Panc1 (cell line): ENCODE data around the gene ITPA.

ENCODE experiments used
- POLR2AphosphoS5 ChIP-seq: IDR thresholded peaks from 2 replicates; pipeline ENCODE4 v1.6.1; 2012; ENCODE audit warnings: mild to moderate bottlenecking, low read depth, low read length, moderate library complexity
- SIN3A ChIP-seq: IDR thresholded peaks from 2 replicates; pipeline ENCODE4 v1.6.1; 2012; ENCODE audit warnings: low read depth, mild to moderate bottlenecking, low read length, moderate library complexity, borderline replicate concordance; ENCODE audit not compliant: insufficient read depth
- TCF7L2 ChIP-seq: IDR thresholded peaks from 2 replicates; pipeline ENCODE4 v1.6.1; 2011; ENCODE audit warnings: mild to moderate bottlenecking, low read depth, low read length, inconsistent platforms
- TF ChIP-seq, protein P1 (sequence below): fragments of 450-650 bp; IDR thresholded peaks from 2 replicates; pipeline ENCODE4 v1.5.1; 2017; ENCODE audit warnings: mild to moderate bottlenecking
- TF ChIP-seq, protein P2 (sequence below), 2 experiments: IDR thresholded peaks; 2 replicates each; pipeline ENCODE4 v1.6.1; 2011 to 2012; ENCODE audit warnings: low read depth in 2 of 2, control low read depth in 1 of 2, low read length in 1 of 2, mild to moderate bottlenecking in 1 of 2, moderate library complexity in 1 of 2; ENCODE audit not compliant: insufficient read depth in 1 of 2

DNA sequence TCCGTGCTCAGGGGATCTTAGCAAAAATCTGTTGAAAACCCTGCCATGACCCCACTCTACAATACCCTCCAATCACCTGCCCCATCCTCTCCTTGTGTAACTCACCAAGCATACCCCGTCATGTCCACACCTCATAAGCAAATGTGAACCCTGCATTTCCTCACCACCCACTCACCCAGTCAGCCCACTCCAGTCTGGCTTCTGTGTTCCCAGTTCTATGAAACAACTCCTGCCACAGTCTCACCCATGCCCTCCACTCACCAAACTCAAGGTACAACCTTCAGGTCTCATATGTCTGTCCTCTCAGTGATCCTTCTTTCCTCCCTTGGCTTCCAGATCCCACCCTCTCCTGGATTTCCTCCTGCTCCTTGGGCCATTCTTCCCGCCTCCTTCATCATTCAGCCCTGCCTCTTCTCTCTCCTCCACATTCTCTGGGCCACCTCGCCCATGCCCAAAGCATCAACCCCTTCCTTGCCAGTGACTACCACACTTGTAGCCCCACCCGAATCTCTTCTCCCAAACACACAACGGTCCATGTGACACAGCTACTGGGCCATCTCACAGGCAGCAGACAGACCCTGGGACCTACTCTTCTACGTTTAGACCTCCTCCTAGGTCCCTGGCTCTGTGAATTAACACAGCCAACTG lies 13.6 kb upstream of the ITPA start:
- TF ChIP-seq, protein P1, sequence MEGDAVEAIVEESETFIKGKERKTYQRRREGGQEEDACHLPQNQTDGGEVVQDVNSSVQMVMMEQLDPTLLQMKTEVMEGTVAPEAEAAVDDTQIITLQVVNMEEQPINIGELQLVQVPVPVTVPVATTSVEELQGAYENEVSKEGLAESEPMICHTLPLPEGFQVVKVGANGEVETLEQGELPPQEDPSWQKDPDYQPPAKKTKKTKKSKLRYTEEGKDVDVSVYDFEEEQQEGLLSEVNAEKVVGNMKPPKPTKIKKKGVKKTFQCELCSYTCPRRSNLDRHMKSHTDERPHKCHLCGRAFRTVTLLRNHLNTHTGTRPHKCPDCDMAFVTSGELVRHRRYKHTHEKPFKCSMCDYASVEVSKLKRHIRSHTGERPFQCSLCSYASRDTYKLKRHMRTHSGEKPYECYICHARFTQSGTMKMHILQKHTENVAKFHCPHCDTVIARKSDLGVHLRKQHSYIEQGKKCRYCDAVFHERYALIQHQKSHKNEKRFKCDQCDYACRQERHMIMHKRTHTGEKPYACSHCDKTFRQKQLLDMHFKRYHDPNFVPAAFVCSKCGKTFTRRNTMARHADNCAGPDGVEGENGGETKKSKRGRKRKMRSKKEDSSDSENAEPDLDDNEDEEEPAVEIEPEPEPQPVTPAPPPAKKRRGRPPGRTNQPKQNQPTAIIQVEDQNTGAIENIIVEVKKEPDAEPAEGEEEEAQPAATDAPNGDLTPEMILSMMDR, result no peak
- TF ChIP-seq, protein P2, sequence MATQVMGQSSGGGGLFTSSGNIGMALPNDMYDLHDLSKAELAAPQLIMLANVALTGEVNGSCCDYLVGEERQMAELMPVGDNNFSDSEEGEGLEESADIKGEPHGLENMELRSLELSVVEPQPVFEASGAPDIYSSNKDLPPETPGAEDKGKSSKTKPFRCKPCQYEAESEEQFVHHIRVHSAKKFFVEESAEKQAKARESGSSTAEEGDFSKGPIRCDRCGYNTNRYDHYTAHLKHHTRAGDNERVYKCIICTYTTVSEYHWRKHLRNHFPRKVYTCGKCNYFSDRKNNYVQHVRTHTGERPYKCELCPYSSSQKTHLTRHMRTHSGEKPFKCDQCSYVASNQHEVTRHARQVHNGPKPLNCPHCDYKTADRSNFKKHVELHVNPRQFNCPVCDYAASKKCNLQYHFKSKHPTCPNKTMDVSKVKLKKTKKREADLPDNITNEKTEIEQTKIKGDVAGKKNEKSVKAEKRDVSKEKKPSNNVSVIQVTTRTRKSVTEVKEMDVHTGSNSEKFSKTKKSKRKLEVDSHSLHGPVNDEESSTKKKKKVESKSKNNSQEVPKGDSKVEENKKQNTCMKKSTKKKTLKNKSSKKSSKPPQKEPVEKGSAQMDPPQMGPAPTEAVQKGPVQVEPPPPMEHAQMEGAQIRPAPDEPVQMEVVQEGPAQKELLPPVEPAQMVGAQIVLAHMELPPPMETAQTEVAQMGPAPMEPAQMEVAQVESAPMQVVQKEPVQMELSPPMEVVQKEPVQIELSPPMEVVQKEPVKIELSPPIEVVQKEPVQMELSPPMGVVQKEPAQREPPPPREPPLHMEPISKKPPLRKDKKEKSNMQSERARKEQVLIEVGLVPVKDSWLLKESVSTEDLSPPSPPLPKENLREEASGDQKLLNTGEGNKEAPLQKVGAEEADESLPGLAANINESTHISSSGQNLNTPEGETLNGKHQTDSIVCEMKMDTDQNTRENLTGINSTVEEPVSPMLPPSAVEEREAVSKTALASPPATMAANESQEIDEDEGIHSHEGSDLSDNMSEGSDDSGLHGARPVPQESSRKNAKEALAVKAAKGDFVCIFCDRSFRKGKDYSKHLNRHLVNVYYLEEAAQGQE (IDR thresholded peaks at IDR 0.05; ENCODE audit: insufficient read depth in 1 of 2, low read depth in 2 of 2, low read length in 1 of 2), result no peak
- TF ChIP-seq POLR2AphosphoS5, result no peak
- TF ChIP-seq SIN3A, result no peak
- no peak for TF ChIP-seq TCF7L2
